Natural killer cell (primary cell): ENCODE data around the gene ZNF618. TPM values are rescaled to one million over a fixed set of nuclear protein-coding genes. Genes with fewer than 3 reads are reported as not detected.

Source experiments
- ATAC-seq, 3 donors: fragments of 150-1000 bp in 2 of 3; fragments of 200-7000 bp in 1 of 3; cut with Tn5 transposase; 1 replicate in 1 of 3; 2 replicates in 2 of 3; pipeline ENCODE4 v1.10.0; 2021; ENCODE audit warnings: mild to moderate bottlenecking in 2 of 3, moderate library complexity in 2 of 3
- DNase-seq, 2 donors: peaks; one replicate each; pipeline versions ENCODE4 v3.0.0 to v3.0.0-alpha.2; 2013 to 2021; ENCODE audit warnings: mixed read lengths in 1 of 2
- H3K27ac ChIP-seq: one replicate; pipeline ENCODE4 v1.5.1; 2013; ENCODE audit warnings: mild to moderate bottlenecking, low read length
- H3K27me3 ChIP-seq: one replicate; pipeline ENCODE4 v1.6.1; 2013; ENCODE audit warnings: low read length; ENCODE audit not compliant: control insufficient read depth, insufficient read depth
- H3K36me3 ChIP-seq: one replicate; pipeline ENCODE4 v1.6.1; 2013; ENCODE audit warnings: low read length; ENCODE audit not compliant: control insufficient read depth, insufficient read depth
- H3K4me1 ChIP-seq: one replicate; pipeline ENCODE4 v1.6.1; 2013; ENCODE audit warnings: low read length; ENCODE audit not compliant: control insufficient read depth, insufficient read depth
- H3K4me3 ChIP-seq: one replicate; pipeline ENCODE4 v1.5.1; 2013; ENCODE audit warnings: low read length
- H3K9me3 ChIP-seq: one replicate; pipeline ENCODE4 v1.6.1; 2013; ENCODE audit warnings: low read length; ENCODE audit not compliant: control insufficient read depth, insufficient read depth
- H3K27ac Mint-ChIP-seq, 2 donors: one replicate each; pipeline ENCODE4 v1.8.0; 2022; ENCODE audit warnings: mild to moderate bottlenecking in 2 of 2, mixed read lengths in 2 of 2, moderate library complexity in 1 of 2
- H3K27me3 Mint-ChIP-seq, 2 donors: one replicate each; pipeline ENCODE4 v1.8.0; 2022; ENCODE audit warnings: low read depth in 2 of 2, mixed read lengths in 2 of 2
- H3K36me3 Mint-ChIP-seq: one replicate; pipeline ENCODE4 v1.8.0; 2022; ENCODE audit warnings: mixed read lengths
- H3K4me1 Mint-ChIP-seq, 2 donors: one replicate each; pipeline ENCODE4 v1.8.0; 2022; ENCODE audit warnings: mixed read lengths in 2 of 2
- H3K4me3 Mint-ChIP-seq: one replicate; pipeline ENCODE4 v1.8.0; 2022; ENCODE audit warnings: mild to moderate bottlenecking, moderate library complexity, mixed read lengths
- H3K9me3 Mint-ChIP-seq, 2 donors: one replicate each; pipeline ENCODE4 v1.8.0; 2022; ENCODE audit warnings: mixed read lengths in 2 of 2
- WGBS: methylation state at CpG from one replicate; pipeline ENCODE4 v1.1.7; 2013; ENCODE audit warnings: missing lambda C conversion rate; ENCODE audit not compliant: insufficient coverage; 5-methylcytosine and 5-hydroxymethylcytosine counted together
- intact Hi-C: fragments of 100-400 bp; cut with micrococcal nuclease; formaldehyde crosslinking; loops from one replicate; pipeline ENCODE4 v1.14.2; 2022
- total RNA-seq, 4 donors: library from RNA; stranded (reverse); fragments of 120-200 nt in 1 of 4; gene quantifications; one replicate each; pipeline versions ENCODE4 v1.2.3 to v1.2.4, GENCODE V29; 2013 to 2022
- TF ChIP-seq, protein P1 (sequence below): fragments of 200-600 bp; IDR thresholded peaks from one replicate; pipeline ENCODE4 v1.8.0; 2022; ENCODE audit warnings: antibody characterized with exemption

The ZNF618 gene
- total RNA-seq, 3 donors from 2014 or later (not counting 1 experiment from before 2014, with no cell fraction given): 9.2 to 10.7 (median 10.0) TPM

DNA sequence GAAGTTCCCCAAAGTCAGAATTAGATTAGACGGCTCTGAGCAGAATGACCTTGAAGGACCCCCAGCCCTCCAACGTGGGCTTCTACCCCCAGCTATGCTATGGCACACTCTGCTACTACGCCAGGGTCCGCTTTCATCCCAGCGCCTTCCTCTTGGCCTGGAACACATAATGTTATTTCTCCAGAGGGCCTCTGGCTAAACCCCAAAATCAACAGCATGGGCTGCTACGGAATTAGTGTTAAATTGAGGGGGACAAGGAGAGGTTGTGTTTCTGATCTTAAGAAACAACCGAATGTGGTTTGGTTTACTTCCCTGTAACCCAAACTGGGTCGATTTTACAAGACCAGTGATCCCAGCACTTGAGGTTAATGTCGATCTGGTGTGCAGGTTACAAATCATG lies 97.1 kb downstream of the ZNF618 start:
- ATAC-seq (no peak), DNase-seq (no peak)
- Mint-ChIP-seq H3K9me3 (no peaks in the 10 kb centered on the region), H3K27me3 (no peaks in the 10 kb centered on the region), H3K4me3 (no peak overlapping the region), H3K27ac (no peak overlapping the region), H3K36me3 (no peaks in the 10 kb centered on the region), H3K4me1 (no peaks in the 10 kb centered on the region)
- H3K36me3 ChIP-seq: no peaks in the 10 kb centered on the region
- no peak overlapping the region for H3K27ac ChIP-seq
- TF ChIP-seq, protein P1, sequence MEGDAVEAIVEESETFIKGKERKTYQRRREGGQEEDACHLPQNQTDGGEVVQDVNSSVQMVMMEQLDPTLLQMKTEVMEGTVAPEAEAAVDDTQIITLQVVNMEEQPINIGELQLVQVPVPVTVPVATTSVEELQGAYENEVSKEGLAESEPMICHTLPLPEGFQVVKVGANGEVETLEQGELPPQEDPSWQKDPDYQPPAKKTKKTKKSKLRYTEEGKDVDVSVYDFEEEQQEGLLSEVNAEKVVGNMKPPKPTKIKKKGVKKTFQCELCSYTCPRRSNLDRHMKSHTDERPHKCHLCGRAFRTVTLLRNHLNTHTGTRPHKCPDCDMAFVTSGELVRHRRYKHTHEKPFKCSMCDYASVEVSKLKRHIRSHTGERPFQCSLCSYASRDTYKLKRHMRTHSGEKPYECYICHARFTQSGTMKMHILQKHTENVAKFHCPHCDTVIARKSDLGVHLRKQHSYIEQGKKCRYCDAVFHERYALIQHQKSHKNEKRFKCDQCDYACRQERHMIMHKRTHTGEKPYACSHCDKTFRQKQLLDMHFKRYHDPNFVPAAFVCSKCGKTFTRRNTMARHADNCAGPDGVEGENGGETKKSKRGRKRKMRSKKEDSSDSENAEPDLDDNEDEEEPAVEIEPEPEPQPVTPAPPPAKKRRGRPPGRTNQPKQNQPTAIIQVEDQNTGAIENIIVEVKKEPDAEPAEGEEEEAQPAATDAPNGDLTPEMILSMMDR: no peak
- no peaks in the 10 kb centered on the region for H3K27me3 ChIP-seq
- intact Hi-C loops: no loop called here
- no peaks in the 10 kb centered on the region for H3K9me3 ChIP-seq
- no peaks in the 10 kb centered on the region for H3K4me1 ChIP-seq
- whole genome bisulfite sequencing: 84% methylated on average over 9 of the region's 9 CpGs
- H3K4me3 ChIP-seq: no peak overlapping the region

DNA sequence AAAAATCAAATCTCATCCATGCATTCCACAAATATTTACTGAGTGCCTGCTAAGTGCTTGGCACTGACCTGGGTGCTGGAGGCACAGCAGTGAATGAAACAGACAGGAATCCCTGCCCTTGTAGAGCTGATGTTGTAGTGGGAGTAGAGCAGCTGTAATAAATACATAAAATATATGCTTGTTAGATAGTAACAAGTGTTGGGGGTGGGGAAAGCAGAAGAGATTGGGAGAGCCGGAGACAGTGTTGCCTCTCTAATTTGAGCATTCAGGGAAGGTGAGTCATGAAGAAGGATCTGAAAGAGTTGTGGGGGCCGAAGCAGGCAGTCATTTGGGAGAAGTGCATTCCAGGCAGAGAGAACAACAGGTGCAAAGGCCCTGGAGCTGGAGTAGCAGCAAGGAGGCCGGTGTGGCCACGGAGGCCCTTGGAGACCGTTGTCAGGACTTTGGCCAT lies 97.9 kb downstream of the ZNF618 start:
- ATAC-seq: no peak
- H3K36me3 Mint-ChIP-seq: no peaks in the 10 kb centered on the region
- no peak overlapping the region for H3K4me3 ChIP-seq
- H3K27me3 ChIP-seq: no peaks in the 10 kb centered on the region
- no peak for DNase-seq
- no peaks in the 10 kb centered on the region for H3K27me3 Mint-ChIP-seq
- 89% methylated on average over 5 of the region's 5 CpGs for WGBS
- no peaks in the 10 kb centered on the region for H3K4me1 ChIP-seq
- no peak overlapping the region for H3K27ac ChIP-seq
- no peaks in the 10 kb centered on the region for H3K36me3 ChIP-seq
- intact Hi-C loops: no loop called here
- no peaks in the 10 kb centered on the region for H3K9me3 ChIP-seq
- H3K27ac Mint-ChIP-seq: no peak overlapping the region
- H3K9me3 Mint-ChIP-seq: no peaks in the 10 kb centered on the region
- H3K4me3 Mint-ChIP-seq: no peak overlapping the region
- no peaks in the 10 kb centered on the region for H3K4me1 Mint-ChIP-seq
- TF ChIP-seq, protein P1: no peak

- H3K4me1 ChIP-seq: no peaks in the 10 kb centered on the region
- TF ChIP-seq, protein P1: no peak
- no peak for ATAC-seq
- H3K27me3 Mint-ChIP-seq: no peaks in the 10 kb centered on the region
- intact Hi-C loops: no loop called here
- H3K4me3 Mint-ChIP-seq: no peak overlapping the region
- no peak overlapping the region for H3K4me3 ChIP-seq
- H3K9me3 Mint-ChIP-seq: no peaks in the 10 kb centered on the region
- H3K27me3 ChIP-seq: no peaks in the 10 kb centered on the region
- H3K27ac Mint-ChIP-seq: no peak overlapping the region
- H3K36me3 ChIP-seq: no peaks in the 10 kb centered on the region
- 81% methylated on average over 8 of the region's 8 CpGs for WGBS
- no peaks in the 10 kb centered on the region for H3K36me3 Mint-ChIP-seq
- H3K4me1 Mint-ChIP-seq: no peaks in the 10 kb centered on the region
- no peak overlapping the region for H3K27ac ChIP-seq
- no peaks in the 10 kb centered on the region for H3K9me3 ChIP-seq
- DNase-seq: no peak
These were observed 100.8 kb downstream of the ZNF618 start for GRCh38 chr9:113976915-113977314.

DNA sequence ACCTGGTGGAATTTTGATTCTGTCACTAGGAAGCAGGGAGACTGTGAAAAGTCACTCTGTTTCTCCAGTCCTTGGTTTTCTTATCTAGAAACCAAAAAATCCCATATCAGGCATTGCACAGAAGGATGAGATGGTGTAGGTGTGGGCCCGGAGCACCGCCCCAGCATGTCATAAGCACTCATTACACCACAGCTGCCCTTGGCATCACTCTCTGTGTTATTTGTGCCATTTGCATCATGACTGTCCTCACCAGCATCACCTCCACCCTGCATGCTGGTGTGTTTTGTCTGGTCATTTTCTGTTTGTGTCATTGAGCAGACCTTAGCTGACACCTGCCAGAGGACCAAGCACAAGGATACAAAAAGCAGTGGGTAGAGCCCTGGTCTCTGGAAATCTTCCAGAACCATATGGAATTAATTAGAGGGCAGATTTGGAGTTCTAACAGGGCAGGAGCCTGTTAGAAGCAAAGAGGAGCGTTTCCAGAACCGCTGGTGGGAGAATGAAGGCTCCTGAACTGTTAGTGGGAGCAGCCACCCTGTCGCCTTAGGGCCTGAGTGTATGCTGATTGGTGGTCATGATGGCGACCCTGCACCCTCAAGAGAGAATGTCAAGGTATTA lies 102.7 kb downstream of the ZNF618 start:
- Mint-ChIP-seq H3K9me3 (no peaks in the 10 kb centered on the region), H3K4me1 (no peaks in the 10 kb centered on the region), H3K36me3 (no peaks in the 10 kb centered on the region), H3K27ac (no peak overlapping the region), H3K4me3 (no peak overlapping the region), H3K27me3 (no peaks in the 10 kb centered on the region)
- Histone ChIP-seq H3K36me3 (no peaks in the 10 kb centered on the region), H3K4me3 (no peak overlapping the region), H3K27ac (no peak overlapping the region), H3K4me1 (no peaks in the 10 kb centered on the region), H3K27me3 (no peaks in the 10 kb centered on the region), H3K9me3 (no peaks in the 10 kb centered on the region)
- WGBS: 86% methylated on average over 6 of the region's 6 CpGs
- intact Hi-C loops: no loop called here
- TF ChIP-seq, protein P1: no peak
- ATAC-seq: no peak
- no peak for DNase-seq
